HG03520 (cell line): Measurements from ENCODE around the gene FRMD5.

Source experiments
- ATAC-seq: cut with Tn5 transposase; IDR thresholded peaks from one replicate; pipeline ENCODE4 v1.9.1; 2021; ENCODE audit warnings: mild to moderate bottlenecking, moderate library complexity; ENCODE audit not compliant: unreplicated experiment

The FRMD5 gene

GRCh38 chr15:43981576-43981975 is 213.5 kb downstream of the FRMD5 start:
- ATAC-seq: no peak

- no peak for ATAC-seq
Observed at GRCh38 chr15:43977072-43977884, 217.8 kb downstream of the FRMD5 start.

DNA sequence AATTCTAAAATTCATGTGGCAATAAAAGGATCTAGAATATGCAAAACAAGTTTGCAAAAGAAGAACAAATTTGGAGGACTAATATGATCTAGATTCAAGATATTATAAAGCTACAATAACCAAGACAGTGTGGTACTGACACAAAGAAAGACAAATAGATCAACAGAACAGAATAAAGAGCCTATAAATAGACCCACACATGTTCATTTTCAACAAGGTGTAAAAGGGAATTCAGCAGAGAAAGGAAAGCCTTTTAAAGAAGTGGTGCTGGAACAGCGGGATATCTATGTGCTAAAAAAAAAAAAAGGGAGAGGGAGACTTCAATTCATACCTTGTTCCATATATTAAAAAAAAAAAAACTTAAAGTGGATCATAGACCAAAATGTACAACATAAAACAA is 219.3 kb downstream of the FRMD5 start:
- ATAC-seq: no peak

DNA sequence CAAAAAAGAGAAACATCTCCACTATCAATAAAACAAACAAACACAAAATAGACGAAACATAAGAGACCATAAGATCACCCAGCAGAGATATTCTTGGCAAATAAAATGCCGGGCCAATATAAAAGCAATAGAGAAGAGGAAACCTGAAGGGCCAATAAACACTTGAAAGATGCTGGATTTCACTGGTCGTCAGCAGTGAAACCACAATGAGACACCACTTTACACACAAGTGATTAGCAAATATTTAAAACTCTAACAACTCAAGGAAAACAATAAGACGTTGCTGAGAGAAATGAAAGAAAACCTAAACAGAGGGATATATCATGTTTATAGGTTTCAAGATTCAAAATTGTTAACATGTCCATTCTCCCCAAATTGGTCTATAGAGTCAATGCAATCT is 219.7 kb downstream of the FRMD5 start:
- ATAC-seq: no peak

DNA sequence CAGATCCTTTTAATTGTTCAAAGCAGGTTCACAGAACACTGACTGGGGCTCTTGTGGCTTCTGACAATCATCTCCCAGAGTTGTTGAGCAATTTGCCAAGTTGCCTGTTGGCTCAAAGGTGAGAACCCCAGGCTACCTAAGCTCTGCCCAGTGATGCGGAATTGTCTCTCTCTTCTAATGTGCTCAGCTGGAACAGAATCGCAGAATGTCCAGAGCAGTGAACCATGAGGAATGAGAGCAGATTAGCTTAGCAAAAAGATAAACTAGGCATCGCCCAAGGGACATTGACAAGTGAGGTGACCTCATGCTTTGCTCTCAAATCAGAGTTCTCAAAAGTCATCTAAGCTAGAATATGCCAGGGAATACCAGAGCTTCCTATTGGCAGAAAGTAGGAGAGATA is 220.2 kb downstream of the FRMD5 start:
- no peak for ATAC-seq

- ATAC-seq: no peak
Observed at GRCh38 chr15:43969802-43970375, 225.2 kb downstream of the FRMD5 start.

- no peak for ATAC-seq
Observed at GRCh38 chr15:43968551-43968950, 226.5 kb downstream of the FRMD5 start.

- ATAC-seq: no peak
Observed at GRCh38 chr15:43966646-43967045, 228.4 kb downstream of the FRMD5 start.

- no peak for ATAC-seq
Observed at GRCh38 chr15:43958861-43959330, 236.2 kb downstream of the FRMD5 start.

DNA sequence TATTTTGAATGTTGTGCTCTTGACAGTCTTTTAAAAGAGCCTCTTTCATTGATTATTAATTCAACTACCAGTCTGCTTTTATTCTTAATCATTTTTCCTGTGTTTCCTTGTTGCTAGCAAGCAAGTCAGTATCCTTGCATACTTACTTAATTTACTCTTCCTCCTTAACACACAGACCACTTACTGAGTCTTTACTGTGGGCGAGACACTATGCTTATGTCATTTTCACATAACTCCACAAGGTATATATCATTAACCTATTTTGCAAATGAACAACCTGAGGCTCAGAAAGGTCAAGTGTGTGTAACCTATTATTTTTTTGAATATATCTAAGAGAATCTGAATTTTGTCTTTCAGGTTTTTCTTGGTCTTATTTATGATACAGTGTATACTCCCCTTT is 237.3 kb downstream of the FRMD5 start:
- no peak for ATAC-seq

GRCh38 chr15:43955140-43955539 is 239.9 kb downstream of the FRMD5 start:
- no peak for ATAC-seq

- no peak for ATAC-seq
Observed at GRCh38 chr15:43954181-43954621, 240.9 kb downstream of the FRMD5 start.

DNA sequence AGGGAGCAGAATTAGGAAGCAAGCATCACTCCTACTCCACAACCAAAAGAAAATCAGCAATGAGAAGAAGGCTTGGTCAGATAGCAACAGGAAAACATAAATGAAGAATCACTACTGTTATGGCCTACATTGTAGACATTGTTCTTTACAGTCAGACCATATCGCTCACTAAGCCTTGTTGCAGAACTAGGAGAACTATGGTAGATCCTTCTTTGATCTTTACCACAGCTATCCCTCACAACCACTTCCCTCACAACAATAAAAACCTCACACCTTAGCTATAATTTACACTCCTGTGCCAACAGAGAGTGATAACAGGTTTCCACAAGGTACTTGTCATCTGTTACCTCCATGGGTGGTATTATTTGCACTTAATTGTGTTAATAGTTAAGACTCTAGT is 241.7 kb downstream of the FRMD5 start:
- no peak for ATAC-seq

GRCh38 chr15:43950531-43950930 is 244.5 kb downstream of the FRMD5 start:
- ATAC-seq: no peak

GRCh38 chr15:43948691-43949325 is 246.3 kb downstream of the FRMD5 start:
- ATAC-seq: peak; percentile 72

GRCh38 chr15:43943511-43943910 is 251.6 kb downstream of the FRMD5 start:
- ATAC-seq: no peak

GRCh38 chr15:43942194-43942593 is 252.9 kb downstream of the FRMD5 start:
- no peak for ATAC-seq

DNA sequence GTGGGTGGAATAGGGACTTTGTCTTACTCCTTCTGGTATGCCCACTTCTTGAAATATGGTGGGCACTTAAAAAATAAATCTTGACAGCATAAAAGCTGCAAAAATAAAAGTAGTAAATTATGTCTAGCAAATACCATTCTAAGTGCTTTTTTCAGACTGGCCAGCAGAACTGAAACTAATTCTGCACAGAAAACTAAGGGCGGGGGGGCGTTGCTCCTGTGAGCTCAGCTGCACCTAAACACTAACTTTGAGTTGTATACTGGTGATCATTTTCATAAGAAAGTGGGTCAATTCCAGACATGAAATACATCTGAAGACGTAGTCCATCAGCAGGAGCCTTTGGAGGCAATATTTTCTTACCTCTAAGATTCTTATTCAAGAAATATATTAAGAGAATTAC is 253.5 kb downstream of the FRMD5 start:
- ATAC-seq: no peak

- no peak for ATAC-seq
Observed at GRCh38 chr15:43941071-43941470, 254.0 kb downstream of the FRMD5 start.

GRCh38 chr15:43939070-43939469 is 256.0 kb downstream of the FRMD5 start:
- no peak for ATAC-seq

DNA sequence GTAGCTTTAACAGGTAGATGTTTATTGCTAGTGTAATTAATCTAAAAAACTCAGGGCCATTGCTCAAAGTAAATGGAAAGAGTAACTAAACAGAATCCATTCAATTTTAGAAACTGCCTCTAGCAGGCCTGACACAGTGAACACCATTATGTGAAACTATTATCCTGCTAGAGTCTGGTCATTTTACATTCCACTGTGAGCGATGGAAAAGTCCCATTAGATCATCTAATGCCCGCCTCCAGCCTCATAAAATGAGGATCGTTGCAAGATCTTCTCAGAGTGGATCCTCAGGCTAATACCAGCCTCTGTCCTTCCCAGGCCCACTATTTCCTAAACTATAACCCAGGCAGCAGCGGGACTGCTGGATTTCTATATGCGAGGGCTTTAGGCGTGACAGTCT is 260.6 kb downstream of the FRMD5 start:
- no peak for ATAC-seq

GRCh38 chr15:43932907-43933306 is 262.2 kb downstream of the FRMD5 start:
- ATAC-seq: no peak
